BLaER1 treated with 17β-estradiol and CSF1 and Interleukin-3, amounts not matched to agents 10 nM and 100 nM (cell line): ENCODE data around the gene NR4A3.

Source experiments
- H3K27ac ChIP-seq, 11 experiments: shearing (Covaris generic); formaldehyde crosslinking; 2 replicates each; pipeline ENCODE4 v1.8.1; 2022
- H3K27me3 ChIP-seq, 11 experiments: shearing (Covaris generic); formaldehyde crosslinking; 2 replicates each; pipeline ENCODE4 v1.8.1; 2022
- H3K36me3 ChIP-seq, 11 experiments: shearing (Covaris generic); formaldehyde crosslinking; 2 replicates each; pipeline ENCODE4 v1.8.1; 2022
- H3K4me1 ChIP-seq, 10 experiments: shearing (Covaris generic); formaldehyde crosslinking; 2 replicates each; pipeline ENCODE4 v1.8.1; 2022
- H3K4me2 ChIP-seq, 11 experiments: shearing (Covaris generic); formaldehyde crosslinking; 2 replicates each; pipeline ENCODE4 v1.8.1; 2022
- H3K4me3 ChIP-seq, 10 experiments: shearing (Covaris generic); formaldehyde crosslinking; 2 replicates each; pipeline ENCODE4 v1.8.1; 2022
- H3K9ac ChIP-seq, 11 experiments: shearing (Covaris generic); formaldehyde crosslinking; 2 replicates each; pipeline ENCODE4 v1.8.1; 2022
- H3K9me3 ChIP-seq, 11 experiments: shearing (Covaris generic); formaldehyde crosslinking; replicated peaks in 1 of 11; 2 replicates each; pipeline ENCODE4 v1.8.1; 2022
- H4K20me1 ChIP-seq, 11 experiments: shearing (Covaris generic); formaldehyde crosslinking; 2 replicates each; pipeline ENCODE4 v1.8.1; 2022
- Cebpa-rat ChIP-seq, 11 experiments: shearing (Covaris generic); IDR thresholded peaks; 2 replicates each; pipeline ENCODE4 v1.8.1; 2022

The NR4A3 gene

DNA sequence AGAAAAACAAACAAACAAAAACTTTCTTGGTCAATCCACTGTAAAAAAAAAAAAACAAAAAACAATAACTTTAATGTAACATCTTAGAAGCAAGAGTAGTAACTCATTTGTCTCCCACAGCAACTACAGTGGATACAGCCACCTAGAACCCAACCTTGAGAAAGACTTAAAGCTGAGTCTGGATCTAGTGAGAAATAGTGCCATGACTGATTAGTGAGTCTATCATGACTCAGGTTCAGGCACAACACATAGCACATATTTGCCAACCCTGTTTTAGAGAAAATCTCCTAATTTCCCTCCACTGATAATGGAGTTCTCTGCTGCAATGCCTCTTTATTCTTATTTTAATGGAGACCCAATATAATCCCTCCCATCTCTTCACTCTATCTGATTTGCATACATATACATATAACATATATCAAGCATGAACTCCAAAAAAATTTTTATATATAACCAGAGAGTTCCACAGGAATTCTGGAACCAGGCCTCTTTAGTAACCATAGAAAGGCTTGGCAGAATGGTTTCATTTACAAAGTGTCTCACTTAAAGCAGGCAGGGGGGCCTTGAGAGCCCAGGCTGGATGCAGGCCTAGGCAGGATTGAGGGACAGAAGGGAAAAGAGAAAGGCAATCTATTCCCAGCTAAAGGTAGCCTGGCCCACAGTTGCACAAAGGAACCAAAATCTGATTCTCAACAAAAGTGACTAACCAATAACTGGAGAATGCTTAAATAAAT is 11.9 kb upstream of the NR4A3 start:
- Histone ChIP-seq H3K36me3 (peaks cover 0 to 7% (median 0%) of the 10 kb centered on the region in 11 experiments; a peak in 2 of 22 replicates), H4K20me1 (peaks cover 0 to 4% (median 0%) of the 10 kb centered on the region in 11 experiments; a peak in 1 of 22 replicates), H3K4me3 (no peak overlapping the region), H3K9me3 (no peaks in the 10 kb centered on the region), H3K4me2 (no peak overlapping the region), H3K4me1 (no peaks in the 10 kb centered on the region), H3K9ac (no peak overlapping the region), H3K27ac (no peak overlapping the region), H3K27me3 (no peaks in the 10 kb centered on the region)
- TF ChIP-seq Cebpa-rat (IDR thresholded peaks at IDR 0.05), result no peak

DNA sequence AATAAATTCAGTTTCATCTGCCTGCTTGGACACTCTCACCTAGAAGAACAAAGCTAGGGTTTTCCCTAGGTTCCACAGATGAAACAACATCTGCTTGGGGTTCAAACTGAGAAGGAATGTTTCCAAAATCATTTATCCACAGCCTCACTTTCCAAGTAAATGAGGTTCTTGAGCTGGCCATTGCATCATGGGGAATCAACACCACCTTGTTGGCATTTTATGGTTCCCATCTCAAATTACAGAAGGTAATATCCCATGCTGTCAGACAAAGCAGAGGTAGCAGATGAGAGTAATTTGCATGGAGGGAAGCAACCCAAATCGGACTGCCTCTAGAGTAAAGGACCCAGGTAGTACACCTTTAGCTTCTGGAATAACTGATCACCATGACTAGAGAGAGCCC is 10.5 kb upstream of the NR4A3 start:
- H3K36me3 ChIP-seq, result peaks cover 0 to 6% (median 0%) of the 10 kb centered on the region in 11 experiments; a peak in 2 of 22 replicates
- no peak for TF ChIP-seq Cebpa-rat (IDR thresholded peaks at IDR 0.05)
- no peaks in the 10 kb centered on the region for H3K27me3 ChIP-seq
- H3K9ac ChIP-seq, result no peak overlapping the region
- H4K20me1 ChIP-seq, result peaks cover 0 to 4% (median 0%) of the 10 kb centered on the region in 11 experiments; a peak in 1 of 22 replicates
- H3K4me3 ChIP-seq, result no peak overlapping the region
- H3K4me1 ChIP-seq, result no peaks in the 10 kb centered on the region
- H3K9me3 ChIP-seq, result no peaks in the 10 kb centered on the region
- H3K4me2 ChIP-seq, result no peak overlapping the region
- H3K27ac ChIP-seq, result no peak overlapping the region

DNA sequence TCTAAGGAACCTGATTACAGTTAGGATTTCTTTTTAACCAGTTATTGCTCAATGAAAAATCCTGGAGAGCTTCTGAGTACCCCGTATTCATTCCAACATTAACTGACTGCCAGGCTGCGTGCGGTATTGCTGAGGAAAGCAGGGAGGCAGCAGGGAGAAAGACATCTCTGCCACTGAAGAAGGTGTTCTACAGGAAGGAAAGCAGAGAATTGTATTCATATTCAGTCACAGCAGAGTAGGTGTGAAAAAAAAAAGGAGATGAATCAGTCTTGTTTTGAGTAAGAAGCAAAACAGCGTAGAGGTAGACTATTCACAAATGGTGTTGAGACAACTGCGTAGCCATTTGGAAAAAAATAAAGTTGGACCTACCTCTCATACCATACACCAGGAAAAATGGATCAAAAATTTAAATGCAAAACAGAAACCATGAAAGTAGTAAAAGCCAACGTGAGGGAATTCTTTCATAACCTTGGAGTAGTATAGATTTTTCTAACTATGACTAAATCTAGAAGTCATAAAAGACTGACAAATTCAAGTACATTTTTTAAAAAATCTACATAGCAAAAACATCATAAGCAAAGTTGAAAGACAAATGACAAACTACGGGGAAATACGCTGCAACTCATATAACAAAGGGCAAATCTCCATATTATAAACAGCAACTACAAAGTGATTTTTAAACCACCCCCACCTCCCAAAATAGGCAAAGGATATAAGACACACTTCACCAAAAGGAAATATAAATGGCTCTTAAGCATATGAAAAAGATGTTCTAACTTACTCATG is 9.9 kb upstream of the NR4A3 start:
- no peak overlapping the region for H3K4me3 ChIP-seq
- peaks cover 0 to 6% (median 0%) of the 10 kb centered on the region in 11 experiments; a peak in 2 of 22 replicates for H3K36me3 ChIP-seq
- peaks cover 0 to 4% (median 0%) of the 10 kb centered on the region in 11 experiments; a peak in 1 of 22 replicates for H4K20me1 ChIP-seq
- no peak overlapping the region for H3K4me2 ChIP-seq
- no peak overlapping the region for H3K9ac ChIP-seq
- TF ChIP-seq Cebpa-rat (IDR thresholded peaks at IDR 0.05), result no peak
- H3K9me3 ChIP-seq, result no peaks in the 10 kb centered on the region
- peaks cover 0 to 2% (median 0%) of the 10 kb centered on the region in 10 experiments; a peak in 1 of 20 replicates for H3K4me1 ChIP-seq
- no peaks in the 10 kb centered on the region for H3K27me3 ChIP-seq
- no peak overlapping the region for H3K27ac ChIP-seq

DNA sequence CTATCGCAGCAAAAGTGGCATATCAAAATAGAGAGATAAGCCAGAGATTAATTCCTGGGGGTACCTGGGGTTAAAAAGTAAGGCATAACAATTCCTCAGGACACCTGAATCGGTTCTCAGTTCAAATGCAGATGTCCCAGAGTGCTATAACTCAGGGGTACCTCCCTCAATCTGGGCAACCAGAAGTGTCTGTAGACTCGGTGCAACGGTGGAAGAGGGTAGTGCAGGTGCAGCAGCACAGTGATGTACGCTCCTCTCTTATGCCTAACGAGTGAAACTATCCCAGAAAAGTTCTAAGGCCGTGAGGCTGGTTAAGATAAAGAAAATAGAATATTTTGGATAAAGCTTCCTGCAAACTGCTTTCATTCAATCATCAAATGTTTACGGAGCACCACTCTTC is 7.9 kb upstream of the NR4A3 start:
- no peak overlapping the region for H3K4me3 ChIP-seq
- H3K4me2 ChIP-seq, result no peak overlapping the region
- peaks cover 0 to 6% (median 0%) of the 10 kb centered on the region in 11 experiments; a peak in 2 of 22 replicates for H3K36me3 ChIP-seq
- H3K27ac ChIP-seq, result no peak overlapping the region
- H3K27me3 ChIP-seq, result no peaks in the 10 kb centered on the region
- TF ChIP-seq Cebpa-rat (IDR thresholded peaks at IDR 0.05), result no peak
- H3K9ac ChIP-seq, result no peak overlapping the region
- H3K9me3 ChIP-seq, result no peaks in the 10 kb centered on the region
- H3K4me1 ChIP-seq, result peaks cover 6 to 21% (median 17%) of the 10 kb centered on the region in 10 experiments
- peaks cover 0 to 4% (median 0%) of the 10 kb centered on the region in 11 experiments; a peak in 1 of 22 replicates for H4K20me1 ChIP-seq

DNA sequence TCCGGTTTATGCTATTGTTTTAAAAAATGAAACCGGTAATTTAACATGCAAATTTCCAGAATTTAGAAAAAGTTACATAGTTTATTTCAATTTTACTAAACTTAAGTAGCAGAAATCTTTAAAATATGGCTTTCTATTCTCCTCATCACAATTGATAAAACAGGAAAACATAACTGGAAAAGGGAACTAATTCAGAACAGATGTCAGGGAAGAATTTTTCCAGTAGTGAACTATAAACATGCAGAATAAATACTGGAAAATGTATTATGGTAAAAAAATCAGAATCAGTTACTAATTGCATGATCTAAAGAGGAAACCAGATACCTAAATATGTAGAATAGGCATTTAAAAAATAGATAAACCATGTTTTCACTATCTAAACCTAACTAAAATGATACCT is 7.3 kb upstream of the NR4A3 start:
- Histone ChIP-seq H3K9ac (no peak overlapping the region), H3K4me2 (no peak overlapping the region), H4K20me1 (peaks cover 0 to 4% (median 0%) of the 10 kb centered on the region in 11 experiments; a peak in 1 of 22 replicates), H3K4me1 (peaks cover 7 to 23% (median 20%) of the 10 kb centered on the region in 10 experiments), H3K36me3 (peaks cover 0 to 6% (median 0%) of the 10 kb centered on the region in 11 experiments; a peak in 2 of 22 replicates), H3K9me3 (no peaks in the 10 kb centered on the region), H3K4me3 (no peak overlapping the region), H3K27me3 (no peaks in the 10 kb centered on the region), H3K27ac (no peak overlapping the region)
- TF ChIP-seq Cebpa-rat (IDR thresholded peaks at IDR 0.05), result no peak

DNA sequence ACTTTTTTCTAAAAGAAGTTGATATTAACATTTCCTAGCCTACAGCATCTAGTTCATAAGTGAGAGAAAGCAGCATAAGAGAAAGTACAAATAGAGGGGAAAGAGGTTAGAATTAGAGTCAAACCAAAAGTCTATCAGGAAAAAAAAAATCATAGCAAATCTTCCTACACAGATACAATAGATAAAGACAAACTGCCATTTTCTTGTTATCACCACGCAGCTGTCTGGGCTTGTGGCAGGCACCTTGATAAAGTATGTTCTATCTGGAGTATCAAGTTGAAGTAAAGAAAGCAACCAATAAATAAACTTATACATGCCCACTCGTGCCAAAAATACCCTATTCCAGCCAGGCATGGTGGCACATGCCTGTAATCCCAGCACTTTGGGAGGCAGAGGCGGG is 5.3 kb upstream of the NR4A3 start:
- Histone ChIP-seq H3K9ac (no peak overlapping the region), H3K27me3 (no peaks in the 10 kb centered on the region; a peak in 1 of 22 replicates), H3K4me3 (no peak overlapping the region), H3K4me1 (peaks cover 16 to 34% (median 22%) of the 10 kb centered on the region in 10 experiments), H4K20me1 (peaks cover 0 to 10% (median 0%) of the 10 kb centered on the region in 11 experiments; a peak in 1 of 22 replicates), H3K36me3 (peaks cover 0 to 3% (median 0%) of the 10 kb centered on the region in 11 experiments; a peak in 2 of 22 replicates), H3K9me3 (no peaks in the 10 kb centered on the region), H3K4me2 (no peak overlapping the region), H3K27ac (no peak overlapping the region)
- no peak for TF ChIP-seq Cebpa-rat (IDR thresholded peaks at IDR 0.05)

DNA sequence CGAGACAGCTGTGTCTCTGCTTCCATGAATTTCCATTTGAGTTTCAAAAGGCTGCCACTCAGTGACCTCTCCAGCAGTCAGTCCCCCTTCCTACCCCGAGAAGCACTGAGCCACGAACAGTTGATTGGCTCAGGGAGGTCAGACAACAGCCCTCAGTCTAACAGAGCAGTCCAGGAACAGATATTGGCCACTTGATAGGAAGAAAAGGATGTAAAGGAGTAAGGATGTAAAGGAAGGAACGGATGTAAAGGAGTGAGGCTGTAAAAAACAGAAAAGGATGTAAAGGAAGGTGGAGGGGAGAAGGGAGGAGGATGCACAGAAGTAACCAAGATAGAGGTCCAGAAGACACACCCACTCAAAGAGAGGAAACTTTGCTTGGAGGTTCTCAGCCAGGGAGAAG is 3.2 kb upstream of the NR4A3 start:
- Histone ChIP-seq H3K9me3 (no peaks in the 10 kb centered on the region), H3K4me3 (peak overlapping the region; percentile 65 to 87 (median 78)), H3K27ac (peak overlapping the region; percentile 97 to 99 (median 99)), H3K27me3 (peaks cover 9 to 17% (median 16%) of the 10 kb centered on the region in 11 experiments; a peak in 21 of 22 replicates), H3K4me2 (peak overlapping the region; percentile 68 to 96 (median 82)), H3K9ac (peak overlapping the region; percentile 96 to 99 (median 98)), H4K20me1 (peaks cover 0 to 26% (median 10%) of the 10 kb centered on the region in 11 experiments; a peak in 12 of 22 replicates), H3K4me1 (peaks cover 16 to 50% (median 34%) of the 10 kb centered on the region in 10 experiments), H3K36me3 (no peaks in the 10 kb centered on the region)
- TF ChIP-seq Cebpa-rat (IDR thresholded peaks at IDR 0.05), result no peak

DNA sequence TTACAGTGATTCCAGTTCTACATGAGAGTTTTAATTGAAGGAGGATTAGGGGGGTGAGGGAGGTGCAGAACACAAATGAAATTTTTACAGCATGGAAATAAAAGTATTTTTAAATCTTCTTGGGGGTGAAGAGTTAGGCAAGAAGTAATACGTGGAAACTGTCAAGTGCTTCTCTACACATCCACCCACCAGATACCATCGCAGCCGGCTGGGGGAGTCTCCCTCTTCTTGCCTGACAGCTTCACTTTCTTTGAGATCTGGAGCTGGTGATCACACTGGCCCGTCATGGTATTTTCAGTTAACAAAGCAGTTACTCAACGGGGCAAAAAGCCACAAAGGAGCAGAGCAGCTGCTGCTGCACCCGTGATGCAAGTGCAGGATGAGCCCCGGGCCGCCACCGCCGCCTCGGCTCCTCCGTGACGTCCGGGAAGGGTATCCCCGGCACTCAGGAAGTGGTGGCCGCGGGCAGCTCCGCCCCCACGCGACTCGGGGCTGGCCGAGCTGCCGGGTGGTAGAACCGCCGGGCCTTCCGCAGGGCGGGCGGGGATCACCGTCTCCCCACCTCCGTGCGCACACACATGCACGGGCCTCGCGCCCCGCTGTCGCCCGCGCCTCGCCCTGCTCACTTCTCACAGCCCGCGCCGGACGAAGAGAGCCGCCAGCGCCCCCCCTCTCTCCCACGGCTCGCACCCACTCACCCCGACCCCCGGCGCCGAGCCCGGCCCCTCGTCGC is 2.4 kb upstream of the NR4A3 start:
- Histone ChIP-seq H3K9me3 (no peaks in the 10 kb centered on the region), H4K20me1 (peaks cover 0 to 34% (median 15%) of the 10 kb centered on the region in 11 experiments; a peak in 17 of 22 replicates), H3K4me2 (peak overlapping the region; percentile 68 to 96 (median 82)), H3K9ac (peak overlapping the region; percentile 96 to 99 (median 98)), H3K27me3 (peaks cover 17 to 25% (median 24%) of the 10 kb centered on the region in 11 experiments), H3K36me3 (no peaks in the 10 kb centered on the region), H3K27ac (peak overlapping the region; percentile 97 to 99 (median 99)), H3K4me1 (peaks cover 18 to 58% (median 41%) of the 10 kb centered on the region in 10 experiments), H3K4me3 (peak overlapping the region; percentile 65 to 87 (median 78))
- peak; percentile 19 to 98 (median 81); a peak in 18 of 22 replicates for TF ChIP-seq Cebpa-rat (IDR thresholded peaks at IDR 0.05)
